Peyer's patch (tissue), 4 donors: ENCODE measurements around the gene LRRN4CL. TPM values are rescaled to one million over a fixed set of nuclear protein-coding genes. Genes with fewer than 3 reads are reported as not detected.

ENCODE experiments used
- DNase-seq, 3 donors: peaks; one replicate each; pipeline ENCODE4 v3.0.0-alpha.2; 2017 to 2019
- H3K27ac ChIP-seq, 4 donors: fragments of 200-600 bp; sonication (generic); one replicate each; pipeline ENCODE4 v1.5.1; 2016 to 2019
- H3K27me3 ChIP-seq, 2 donors: fragments of 200-600 bp; sonication (generic); one replicate each; pipeline ENCODE4 v1.5.1; 2019
- H3K36me3 ChIP-seq, 3 donors: fragments of 200-600 bp; sonication (generic); one replicate each; pipeline ENCODE4 v1.5.1; 2016 to 2019
- H3K4me1 ChIP-seq, 4 donors: fragments of 200-600 bp; sonication (generic); one replicate each; pipeline ENCODE4 v1.5.1; 2016 to 2019
- H3K4me3 ChIP-seq, 4 donors: fragments of 200-600 bp; sonication (generic); 1 replicate in 3 of 4; 2 replicates in 1 of 4; pipeline ENCODE4 v1.5.1; 2016 to 2019; ENCODE audit warnings: mild to moderate bottlenecking in 1 of 4
- H3K9me3 ChIP-seq, 4 donors: fragments of 200-600 bp; sonication (generic); one replicate each; pipeline ENCODE4 v1.5.1; 2016 to 2019; ENCODE audit warnings: mild to moderate bottlenecking in 1 of 4
- CTCF ChIP-seq, 6 experiments: fragments of 450-650 bp in 4 of 6; fragments of 200-600 bp in 2 of 6; sonication (generic) in 1 of 6; IDR thresholded peaks; one replicate each; pipeline ENCODE4 v1.5.1; 2017 to 2019; ENCODE audit warnings: antibody characterized with exemption in 6 of 6, mild to moderate bottlenecking in 3 of 6, moderate library complexity in 1 of 6
- POLR2A ChIP-seq, 2 donors: fragments of 450-650 bp; IDR thresholded peaks; one replicate each; pipeline ENCODE4 v1.5.1; 2017; ENCODE audit warnings: antibody characterized with exemption in 2 of 2, mild to moderate bottlenecking in 2 of 2, moderate library complexity in 2 of 2
- small RNA-seq, 2 donors: library from RNA; depleted of rRNA; stranded (forward); fragments of <200 nt; gene quantifications; one replicate each; pipeline ENCODE3, GENCODE V24; 2016
- total RNA-seq, 4 donors: library from RNA; depleted of rRNA; stranded (reverse); fragments of >200 nt; gene quantifications; one replicate each; pipeline ENCODE4 v1.1.0, GENCODE V29; 2016

Gene LRRN4CL
- total RNA-seq, 4 donors from 2014 or later = 5.4 to 11.6 (median 8.8) TPM

- peaks cover 0 to 42% (median 0%) of the 10 kb centered on the region in 3 donors for H3K36me3 ChIP-seq
These were observed 41.7 kb downstream of the LRRN4CL start for GRCh38 chr11:62647609-62648005.

GRCh38 chr11:62646825-62647608 lies 42.3 kb downstream of the LRRN4CL start:
- Histone ChIP-seq H3K27ac (peak overlapping the region in 2 of 4 donors; percentile 39 to 93), H3K4me3 (peak overlapping the region in 2 of 4 donors; percentile 96 to 99), H3K27me3 (no peaks in the 10 kb centered on the region), H3K4me1 (peaks cover 0 to 30% (median 10%) of the 10 kb centered on the region in 4 donors), H3K36me3 (peaks cover 0 to 45% (median 0%) of the 10 kb centered on the region in 3 donors), H3K9me3 (no peaks in the 10 kb centered on the region)
- DNase-seq = no peak
- TF ChIP-seq POLR2A (IDR thresholded peaks at IDR 0.05) (no peak), CTCF (IDR thresholded peaks at IDR 0.05) (no peak)

More at GRCh38 chr11:62647609-62648005, 41.7 kb downstream of the LRRN4CL start:
- no peak overlapping the region for H3K27ac ChIP-seq
- no peaks in the 10 kb centered on the region for H3K27me3 ChIP-seq
- TF ChIP-seq CTCF (IDR thresholded peaks at IDR 0.05) = no peak
- no peak for TF ChIP-seq POLR2A (IDR thresholded peaks at IDR 0.05)
- DNase-seq = no peak
- H3K4me1 ChIP-seq = peaks cover 0 to 35% (median 13%) of the 10 kb centered on the region in 4 donors
- no peaks in the 10 kb centered on the region for H3K9me3 ChIP-seq
- H3K4me3 ChIP-seq = no peak overlapping the region

- Histone ChIP-seq H3K4me1 (peaks cover 0 to 22% (median 6%) of the 10 kb centered on the region in 4 donors), H3K36me3 (peaks cover 0 to 45% (median 0%) of the 10 kb centered on the region in 3 donors), H3K9me3 (no peaks in the 10 kb centered on the region), H3K27ac (peak within 1 kb of the TSS; percentile 79 to 93 (median 92)), H3K27me3 (no peaks in the 10 kb centered on the region), H3K4me3 (peak within 1 kb of the TSS; percentile 68 to 99 (median 90))
- peak; percentile 100 for DNase-seq
- TF ChIP-seq POLR2A (IDR thresholded peaks at IDR 0.05) (peak; percentile 83 to 89), CTCF (IDR thresholded peaks at IDR 0.05) (no peak)
These were observed 43.1 kb downstream of the LRRN4CL start, which contains the start of gene GANAB for GRCh38 chr11:62645946-62646824. GANAB (minus strand) TSS chr11:62646613; CDS start chr11:62646599, 14 bp downstream.

- DNase-seq = no peak
- no peak for TF ChIP-seq CTCF (IDR thresholded peaks at IDR 0.05)
- no peak for TF ChIP-seq POLR2A (IDR thresholded peaks at IDR 0.05)
- Histone ChIP-seq H3K27me3 (no peaks in the 10 kb centered on the region), H3K27ac (peak overlapping the region; percentile 79 to 93 (median 92)), H3K4me3 (peak overlapping the region; percentile 68 to 99 (median 90)), H3K36me3 (peaks cover 0 to 45% (median 0%) of the 10 kb centered on the region in 3 donors), H3K4me1 (peaks cover 0 to 22% (median 6%) of the 10 kb centered on the region in 4 donors), H3K9me3 (no peaks in the 10 kb centered on the region)
These were observed 43.7 kb downstream of the LRRN4CL start for GRCh38 chr11:62645671-62645945.

- Histone ChIP-seq H3K9me3 (no peaks in the 10 kb centered on the region), H3K36me3 (peaks cover 0 to 44% (median 0%) of the 10 kb centered on the region in 3 donors), H3K27me3 (no peaks in the 10 kb centered on the region), H3K4me1 (peaks cover 0 to 22% (median 6%) of the 10 kb centered on the region in 4 donors), H3K4me3 (no peak overlapping the region), H3K27ac (no peak overlapping the region)
- DNase-seq = no peak
- TF ChIP-seq CTCF (IDR thresholded peaks at IDR 0.05) (no peak), POLR2A (IDR thresholded peaks at IDR 0.05) (no peak)
These were observed 45.1 kb downstream of the LRRN4CL start for GRCh38 chr11:62644220-62644619.

Small RNA genes within 50 kb of the gene (small RNA-seq; reads per million reads assigned to genes)
- 0 reads per million in 2 donors for gene SNORA57

Other genes with a start within 250 kb of the LRRN4CL start
- gene AHNAK, start 142.7 kb downstream of the LRRN4CL start, total RNA-seq = 1,000 to 10,000 TPM in 1 of 4 donors, 100 to 1,000 TPM in 3; 571 to 1,016 (median 697) TPM
- gene EEF1G, start 115.6 kb downstream of the LRRN4CL start, total RNA-seq = 1,000 to 10,000 TPM in 1 of 4 donors, 100 to 1,000 TPM in 3; 781 to 1,253 (median 958) TPM
- gene TUT1, start 98.0 kb downstream of the LRRN4CL start, total RNA-seq = 10 to 100 TPM in 3 of 4 donors, 1 to 10 TPM in 1; 5.0 to 29.4 (median 17.5) TPM
- 10 to 100 TPM; 47.9 to 74.7 (median 58.9) TPM for gene MTA2, start 87.7 kb downstream of the LRRN4CL start, total RNA-seq
- gene EML3, start 76.8 kb downstream of the LRRN4CL start, total RNA-seq = 100 to 1,000 TPM in 1 of 4 donors, 10 to 100 TPM in 3; 41.3 to 128 (median 59.8) TPM
- 1 to 10 TPM in 3 of 4 donors, not detected in 1; 1.9 to 3.9 (median 1.9) TPM for gene ROM1, start 76.3 kb downstream of the LRRN4CL start, total RNA-seq
- gene B3GAT3, start 67.5 kb downstream of the LRRN4CL start, total RNA-seq = 10 to 100 TPM; 26.6 to 88.3 (median 38.0) TPM
- 100 to 1,000 TPM; 131 to 146 (median 140) TPM for gene GANAB, start 42.9 kb downstream of the LRRN4CL start, total RNA-seq
- 10 to 100 TPM; 14.9 to 21.3 (median 19.5) TPM for gene INTS5, start 36.2 kb downstream of the LRRN4CL start, total RNA-seq
- 10 to 100 TPM; 29.2 to 97.4 (median 41.1) TPM for gene C11orf98, start 24.3 kb downstream of the LRRN4CL start, total RNA-seq
- 10 to 100 TPM in 1 of 4 donors, 1 to 10 TPM in 2, not detected in 1; 9.1 to 13.5 (median 9.2) TPM for gene CSKMT, start 24.2 kb downstream of the LRRN4CL start, total RNA-seq
- gene UQCC3, start 17.9 kb downstream of the LRRN4CL start, total RNA-seq = 10 to 100 TPM; 11.1 to 23.9 (median 12.7) TPM
- gene LBHD1, start 17.3 kb downstream of the LRRN4CL start, total RNA-seq = 10 to 100 TPM in 3 of 4 donors, 1 to 10 TPM in 1; 6.6 to 25.6 (median 11.9) TPM
- 100 to 1,000 TPM in 2 of 4 donors, 10 to 100 TPM in 2; 91.1 to 169 (median 100) TPM for gene UBXN1, start 10.5 kb downstream of the LRRN4CL start, total RNA-seq
- gene BSCL2, start 17.9 kb upstream of the LRRN4CL start, total RNA-seq = 10 to 100 TPM; 51.5 to 71.2 (median 61.3) TPM
- gene GNG3, start 18.1 kb upstream of the LRRN4CL start, total RNA-seq = not detected
- 10 to 100 TPM; 38.7 to 68.8 (median 50.3) TPM for gene HNRNPUL2, start 37.9 kb upstream of the LRRN4CL start, total RNA-seq
- gene TTC9C, start 39.0 kb upstream of the LRRN4CL start, total RNA-seq = 10 to 100 TPM; 16.5 to 30.5 (median 22.9) TPM
- gene ZBTB3, start 64.6 kb upstream of the LRRN4CL start, total RNA-seq = 10 to 100 TPM in 2 of 4 donors, 1 to 10 TPM in 2; 5.0 to 22.0 (median 9.2) TPM
- 10 to 100 TPM; 12.4 to 33.8 (median 23.5) TPM for gene POLR2G, start 72.0 kb upstream of the LRRN4CL start, total RNA-seq
- gene TAF6L, start 81.9 kb upstream of the LRRN4CL start, total RNA-seq = 10 to 100 TPM; 15.6 to 29.6 (median 17.8) TPM
- gene TMEM179B, start 97.9 kb upstream of the LRRN4CL start, total RNA-seq = 100 to 1,000 TPM in 1 of 4 donors, 10 to 100 TPM in 3; 28.9 to 112 (median 83.6) TPM
- gene TMEM223, start 102.5 kb upstream of the LRRN4CL start, total RNA-seq = 10 to 100 TPM; 13.8 to 34.5 (median 19.8) TPM
- gene NXF1, start 115.9 kb upstream of the LRRN4CL start, total RNA-seq = 100 to 1,000 TPM in 2 of 4 donors, 10 to 100 TPM in 2; 45.2 to 120 (median 102) TPM
- 10 to 100 TPM; 27.1 to 56.1 (median 38.4) TPM for gene STX5, start 142.5 kb upstream of the LRRN4CL start, total RNA-seq
- not detected for gene TEX54, start 143.3 kb upstream of the LRRN4CL start, total RNA-seq
- gene WDR74, start 150.1 kb upstream of the LRRN4CL start, total RNA-seq = 10 to 100 TPM; 17.7 to 78.4 (median 28.6) TPM
- 100 to 1,000 TPM in 3 of 4 donors, 10 to 100 TPM in 1; 64.4 to 253 (median 207) TPM for gene SLC3A2, start 191.4 kb upstream of the LRRN4CL start, total RNA-seq
- under 1 TPM in 2 of 4 donors, not detected in 2; 0.54 to 0.76 TPM for gene CHRM1, start 231.8 kb upstream of the LRRN4CL start, total RNA-seq